HuH-7 (cell line): ENCODE measurements around the gene NPM3.

Source experiments
- DNase-seq: peaks from one replicate; pipeline ENCODE4 v3.0.0; 2011; ENCODE audit warnings: low spot score

The NPM3 gene, protein sequence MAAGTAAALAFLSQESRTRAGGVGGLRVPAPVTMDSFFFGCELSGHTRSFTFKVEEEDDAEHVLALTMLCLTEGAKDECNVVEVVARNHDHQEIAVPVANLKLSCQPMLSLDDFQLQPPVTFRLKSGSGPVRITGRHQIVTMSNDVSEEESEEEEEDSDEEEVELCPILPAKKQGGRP

GRCh38 chr10:101782811-101783735, at the start of gene NPM3:
Gene NPM3, minus strand, starts transcription at chr10:101783446. Its CDS starts 56 bp downstream, at chr10:101783390.
- DNase-seq = peak; percentile 84

DNA sequence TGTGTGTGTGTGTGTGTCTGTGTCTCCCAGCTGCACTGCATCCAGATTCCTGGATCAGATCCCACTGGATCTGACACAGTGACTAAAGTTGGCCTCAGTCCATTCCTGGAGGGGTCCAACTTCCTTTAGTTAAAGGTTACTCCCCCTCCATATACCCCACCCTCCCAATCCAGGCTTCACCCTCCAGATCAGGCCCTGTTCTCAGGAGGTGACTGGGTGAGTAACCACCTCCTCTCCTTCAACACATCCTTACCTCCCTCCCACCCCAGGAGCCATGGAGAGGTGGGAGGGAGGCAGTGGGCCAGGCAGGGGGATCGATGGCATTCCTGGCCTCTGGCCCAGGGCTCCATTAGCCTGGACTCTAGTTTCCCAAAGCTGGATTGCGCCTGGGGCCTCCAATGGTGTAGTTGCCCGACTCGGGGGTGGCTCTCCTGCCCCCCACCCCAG, 49.1 kb upstream of the NPM3 start:
- DNase-seq = no peak

- DNase-seq = no peak
These were observed 48.0 kb upstream of the NPM3 start for GRCh38 chr10:101831169-101831811.

- DNase-seq = peak; percentile 49
These were observed 47.3 kb upstream of the NPM3 start for GRCh38 chr10:101830322-101831168.

DNA sequence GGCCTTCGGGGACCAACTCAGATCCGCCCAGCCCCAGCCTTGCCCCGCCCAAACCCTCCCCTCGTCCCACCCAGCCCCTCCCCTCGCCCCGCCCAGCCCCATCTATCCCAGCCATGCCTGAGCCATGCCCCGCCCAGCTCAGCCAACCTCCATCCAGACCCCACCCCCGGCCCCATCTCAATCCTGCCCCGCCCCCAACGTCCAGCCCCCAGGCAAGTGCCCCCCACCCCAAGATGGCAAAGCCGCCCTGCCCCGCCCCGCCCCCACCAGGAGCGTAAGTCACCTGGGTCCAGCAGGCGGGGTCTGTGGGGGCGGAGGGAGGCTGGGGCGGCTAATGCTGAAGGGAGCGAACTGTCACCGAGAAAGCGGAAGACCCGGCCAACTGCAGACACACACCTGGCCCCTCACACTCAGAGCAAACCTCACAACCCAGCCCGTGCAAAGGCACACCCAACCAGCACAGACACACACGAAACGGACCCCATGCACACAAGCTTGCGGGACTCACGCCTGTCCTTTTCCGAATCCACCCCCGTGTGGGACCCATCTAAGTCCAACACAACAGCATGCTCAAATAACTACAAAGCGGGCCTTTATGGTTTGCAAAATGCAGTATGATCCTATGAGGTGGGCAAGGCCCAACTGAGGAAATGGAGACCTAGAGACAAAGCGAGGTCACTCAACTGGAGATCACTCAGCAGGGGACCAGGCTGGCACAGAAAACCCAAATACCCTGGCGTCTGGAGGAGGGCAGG, 46.5 kb upstream of the NPM3 start:
- DNase-seq = no peak

DNA sequence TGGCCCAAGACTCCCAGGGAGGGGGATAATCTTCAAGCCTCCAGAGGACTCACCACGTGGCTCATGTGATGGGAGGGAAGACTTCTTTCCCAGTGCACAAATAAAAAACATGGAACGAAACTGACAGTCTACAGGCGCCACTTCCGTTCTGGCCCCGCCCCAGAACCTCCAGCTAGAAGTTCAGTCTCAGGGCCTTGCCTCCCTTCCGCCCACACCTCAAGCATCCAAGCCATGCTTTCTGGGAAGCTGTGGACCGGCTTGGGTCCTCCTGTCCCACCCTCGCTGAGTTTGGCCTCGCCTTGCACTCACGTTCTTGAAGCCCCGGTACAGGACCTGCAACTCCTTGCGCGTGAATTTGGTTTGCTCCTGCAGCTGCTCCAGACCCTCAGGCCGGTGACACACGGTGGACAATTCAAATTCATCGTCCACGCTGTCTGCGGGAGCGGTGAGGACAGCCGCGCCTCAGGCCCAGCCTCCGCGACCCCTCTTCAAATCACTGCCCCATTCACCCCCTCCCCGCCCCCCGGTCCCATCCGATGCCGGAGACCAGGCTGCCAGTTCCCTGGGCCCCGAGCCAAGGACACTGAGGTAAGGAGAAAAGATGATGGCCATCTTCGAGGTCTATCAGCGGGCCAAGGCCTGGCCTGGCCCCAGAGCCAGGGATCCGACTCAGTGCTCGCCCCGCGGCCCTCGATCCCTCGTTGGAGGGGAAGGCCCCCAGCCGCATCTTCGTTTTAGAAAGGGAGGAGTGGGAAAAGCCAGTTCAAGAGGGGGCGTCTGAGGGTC, 45.7 kb upstream of the NPM3 start:
- DNase-seq = no peak

- no peak for DNase-seq
These were observed 44.8 kb upstream of the NPM3 start for GRCh38 chr10:101827919-101828600.

DNA sequence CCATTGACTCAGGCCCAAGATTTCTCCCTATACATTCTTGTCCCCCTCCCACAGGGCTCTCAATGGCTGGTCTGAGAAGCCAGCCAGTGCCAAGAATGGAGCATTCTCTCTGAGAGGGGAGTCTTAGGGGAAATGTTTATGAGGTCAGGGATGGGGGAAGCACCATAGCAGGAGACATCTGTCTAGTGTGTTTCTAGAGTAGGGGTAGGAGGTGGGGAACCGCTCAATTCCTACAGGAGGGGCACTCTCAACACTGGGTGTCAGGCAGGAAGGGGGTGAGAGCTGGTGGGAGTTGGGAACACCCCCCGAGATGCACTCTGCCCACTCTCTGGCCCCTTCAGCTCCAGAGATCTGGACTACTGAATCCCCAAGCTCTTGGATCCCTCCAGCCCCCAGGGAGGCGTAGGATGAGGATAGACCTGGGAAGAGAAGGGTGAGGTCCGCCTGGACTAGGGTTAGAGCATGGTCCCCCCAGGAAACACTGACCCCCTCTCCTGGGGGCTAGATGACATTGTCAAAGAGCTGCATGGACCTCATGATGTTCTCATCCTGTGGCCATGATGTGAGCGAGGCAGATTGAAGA, 43.7 kb upstream of the NPM3 start:
- DNase-seq = no peak

- no peak for DNase-seq
These were observed 41.5 kb upstream of the NPM3 start for GRCh38 chr10:101824736-101825135.

GRCh38 chr10:101818872-101819633, 35.8 kb upstream of the NPM3 start:
- DNase-seq = no peak

DNA sequence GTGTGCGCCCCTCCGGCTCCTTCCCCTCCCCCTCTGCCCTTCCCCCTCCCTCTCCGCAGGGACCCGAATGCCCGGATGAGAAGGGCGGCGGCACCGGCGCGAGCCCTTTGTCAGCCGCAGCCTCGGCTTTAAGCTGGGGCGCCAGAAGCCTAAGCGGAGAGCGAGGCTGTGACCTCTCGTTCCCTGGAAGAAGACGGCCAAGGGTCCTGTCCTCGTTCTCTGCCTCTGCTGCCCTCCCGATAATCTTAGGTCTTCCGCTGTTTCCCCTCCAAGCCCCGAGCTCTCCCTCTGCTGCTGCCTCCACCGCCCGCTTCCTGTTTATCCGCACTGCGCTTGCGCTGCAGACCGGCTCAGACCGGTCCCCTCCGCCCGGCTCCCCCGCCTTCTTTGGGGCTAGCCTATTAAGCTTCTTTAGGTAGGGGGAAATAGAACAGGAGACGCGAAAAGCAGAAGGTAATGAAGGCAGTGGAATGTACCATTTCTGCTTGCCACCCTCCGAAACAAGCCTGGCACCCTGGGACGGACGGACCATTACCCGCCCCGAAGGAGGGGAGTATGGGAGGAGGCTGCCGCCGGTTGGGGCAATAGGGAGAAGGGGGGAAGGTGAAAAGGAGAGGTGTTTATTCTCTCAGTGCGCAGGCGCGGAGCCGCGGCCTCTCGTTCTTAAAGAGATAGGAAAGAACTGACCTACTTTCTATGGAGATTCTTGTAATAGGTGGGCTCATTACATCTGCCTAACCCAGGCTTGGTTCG, 35.0 kb upstream of the NPM3 start, which contains the start of gene OGA:
OGA (minus strand) TSS at position 326 of the 753 bp plus-strand sequence. CDS start 422 bp downstream, outside the sequence.
- DNase-seq = peak; percentile 93

DNA sequence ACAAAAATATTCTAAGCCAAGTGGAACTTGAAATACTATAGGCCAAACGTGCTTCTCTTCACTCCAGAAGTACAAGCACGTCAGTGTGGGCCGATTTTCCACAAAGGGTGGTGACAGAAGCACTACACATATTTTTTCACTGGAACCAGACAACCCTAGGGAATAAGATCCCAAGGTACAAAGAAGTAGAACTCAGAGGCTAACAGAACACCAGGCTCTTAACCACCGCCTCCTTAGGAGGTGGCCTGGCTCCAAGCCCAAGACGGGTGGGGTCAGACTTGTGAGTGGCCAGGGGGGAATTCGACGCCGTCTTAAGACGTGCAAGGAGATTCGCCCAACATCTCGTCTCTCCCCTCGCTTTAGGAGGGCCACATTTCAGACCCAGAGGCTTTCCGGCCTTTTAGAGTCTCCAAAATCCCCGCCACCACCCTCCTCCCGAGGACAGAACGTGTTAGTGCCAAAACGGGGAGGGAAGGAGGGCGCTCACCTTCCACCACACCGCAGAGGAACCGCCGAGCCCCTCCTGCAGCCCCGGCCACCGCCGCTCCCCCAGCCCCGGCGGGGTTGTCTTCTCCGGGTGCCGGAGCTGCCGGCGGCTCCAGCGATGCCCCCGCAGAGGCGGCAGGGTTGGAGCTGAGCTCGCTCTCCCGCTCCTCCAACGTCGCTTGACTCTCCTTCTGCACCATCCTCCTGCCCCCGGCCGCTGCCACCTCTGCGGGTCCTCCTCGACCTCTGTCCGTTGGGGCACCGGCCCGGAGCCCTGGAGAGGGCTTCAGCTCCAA, 34.3 kb upstream of the NPM3 start:
- no peak for DNase-seq

DNA sequence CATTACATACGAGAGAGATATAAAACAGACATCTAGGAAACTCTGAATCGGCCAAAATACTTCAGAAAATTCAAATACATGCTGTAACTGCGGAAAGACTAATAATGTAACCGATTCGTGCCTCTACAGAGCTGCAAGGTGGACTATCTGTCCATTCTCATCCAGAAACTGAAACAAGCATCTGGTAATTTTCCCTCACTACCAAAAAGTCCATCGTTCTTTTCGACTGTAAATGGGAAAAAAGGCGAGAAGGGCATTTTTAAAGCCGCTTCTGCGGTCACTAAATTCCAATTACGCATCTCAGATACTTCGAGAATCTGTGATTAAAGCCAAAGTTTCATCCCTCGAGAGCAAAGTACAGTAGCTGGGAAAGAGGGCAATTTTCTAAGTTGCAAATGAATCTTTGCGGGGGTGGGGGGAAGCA, 33.7 kb upstream of the NPM3 start:
- DNase-seq = no peak

DNA sequence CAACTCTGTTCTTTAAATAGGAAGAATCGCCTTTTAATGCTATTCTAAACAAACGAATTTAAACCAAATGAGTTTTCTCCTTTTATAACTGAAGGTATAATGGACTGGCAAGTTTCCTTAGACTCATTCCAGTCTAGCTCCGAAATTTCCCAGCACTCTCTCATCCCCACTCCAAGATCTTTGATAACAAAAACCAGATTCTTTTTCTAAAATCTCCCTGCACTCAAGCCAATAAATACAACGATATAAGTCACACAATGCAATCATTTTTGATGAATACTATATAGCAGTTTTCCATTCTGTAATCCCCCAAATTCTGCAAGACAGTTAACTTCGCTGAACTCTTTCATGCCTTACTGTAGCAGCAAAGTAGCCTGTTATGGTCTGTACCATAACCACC, 33.1 kb upstream of the NPM3 start:
- DNase-seq = no peak

- no peak for DNase-seq
These were observed 31.3 kb upstream of the NPM3 start for GRCh38 chr10:101814466-101815071.

- DNase-seq = no peak
These were observed 29.4 kb upstream of the NPM3 start for GRCh38 chr10:101812606-101813005.
